HG03108 (cell line): ENCODE data around the gene RPRML.
"Not testable (repeated sequence)": the region's sequence is repeated elsewhere in the genome, so short reads cannot be mapped to it uniquely, and the experiment has no call there.

Experiments used
- ATAC-seq: cut with Tn5 transposase; IDR thresholded peaks from one replicate; pipeline ENCODE4 v1.9.1; 2021; ENCODE audit warnings: moderate library complexity; ENCODE audit not compliant: unreplicated experiment

Gene RPRML

DNA sequence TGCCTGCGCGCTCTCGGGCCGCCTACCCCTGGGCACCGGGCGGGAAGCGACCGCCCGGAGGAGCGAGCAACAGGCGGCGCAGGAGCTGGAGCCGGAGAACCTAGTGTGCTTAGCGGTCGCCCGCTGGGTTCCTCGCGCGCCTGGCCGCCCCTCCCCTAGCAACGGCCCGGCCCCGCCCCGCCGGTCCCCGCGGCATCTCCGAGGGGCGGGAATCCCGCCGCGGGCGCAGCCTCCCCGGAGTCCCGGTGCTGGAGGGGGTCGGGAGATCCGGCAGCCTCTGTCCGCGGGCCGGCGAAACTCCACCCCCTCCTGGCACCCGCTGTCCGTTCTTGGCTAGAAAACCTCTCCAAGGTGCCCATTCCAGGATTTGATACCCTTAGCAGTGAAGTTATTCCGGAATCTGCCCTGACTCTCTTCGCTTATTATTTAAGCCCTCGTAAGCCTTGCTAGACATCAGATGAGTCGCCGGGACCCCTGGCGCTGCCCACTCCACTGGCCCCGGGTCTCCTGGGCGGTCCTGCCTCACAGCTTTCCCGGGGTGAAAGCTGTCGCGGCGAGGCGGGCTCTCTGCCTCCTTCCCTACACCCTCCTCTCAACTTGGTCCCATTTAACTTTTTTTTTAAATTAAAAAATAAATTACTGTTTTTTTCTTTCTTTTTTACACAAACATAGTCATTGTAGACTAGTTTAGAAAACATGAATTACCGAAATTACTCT lies at the start of gene RPRML:
RPRML (minus strand) TSS at position 107 of the 717 bp plus-strand sequence. CDS start 246 bp downstream, outside the sequence.
- ATAC-seq, result no peak

- not testable (repeated sequence) for ATAC-seq
Measured at GRCh38 chr17:47016966-47017365, 37.9 kb upstream of the RPRML start.

- no peak for ATAC-seq
Measured at GRCh38 chr17:47013341-47013740, 34.3 kb upstream of the RPRML start.

DNA sequence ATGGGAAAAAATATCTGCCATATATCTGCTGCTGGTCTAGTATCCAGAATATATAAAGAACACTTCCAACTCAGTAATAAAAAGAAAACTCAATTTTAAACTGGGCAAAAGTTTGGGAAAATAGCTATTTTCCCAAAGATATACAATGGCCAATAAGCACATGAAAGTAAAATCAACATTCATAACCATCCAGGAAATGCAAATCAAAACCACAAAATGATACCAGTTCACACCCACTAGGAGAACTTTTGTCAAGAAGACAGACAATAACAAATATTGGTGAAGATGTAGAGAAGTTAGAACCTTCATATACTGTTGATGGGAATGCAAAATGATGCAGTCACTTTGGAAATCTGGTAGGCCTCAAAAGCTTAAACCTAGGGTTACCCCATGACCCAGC lies 33.4 kb upstream of the RPRML start:
- ATAC-seq, result no peak

GRCh38 chr17:47009759-47010594 lies 30.9 kb upstream of the RPRML start:
- no peak for ATAC-seq

- no peak for ATAC-seq
Measured at GRCh38 chr17:47004906-47005305, 25.9 kb upstream of the RPRML start.

DNA sequence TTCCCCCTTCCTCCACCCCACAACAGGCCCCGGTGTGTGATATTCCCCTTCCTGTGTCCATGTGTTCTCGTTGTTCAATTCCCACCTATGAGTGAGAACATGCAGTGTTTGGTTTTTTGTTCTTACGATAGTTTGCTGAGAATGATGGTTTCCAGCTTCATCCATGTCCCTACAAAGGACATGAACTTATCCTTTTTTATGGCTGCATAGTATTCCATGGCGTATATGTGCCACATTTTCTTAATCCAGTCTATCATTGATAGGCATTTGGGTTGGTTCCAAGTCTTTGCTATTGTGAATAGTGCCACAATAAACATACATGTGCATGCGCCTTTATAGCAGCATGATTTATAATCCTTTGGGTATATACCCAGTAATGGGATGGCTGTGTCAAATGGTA lies 24.8 kb upstream of the RPRML start:
- not testable (repeated sequence) for ATAC-seq

GRCh38 chr17:46995841-46996571 lies 17.0 kb upstream of the RPRML start:
- no peak for ATAC-seq

- ATAC-seq, result no peak
Measured at GRCh38 chr17:46994993-46995392, 15.9 kb upstream of the RPRML start.

DNA sequence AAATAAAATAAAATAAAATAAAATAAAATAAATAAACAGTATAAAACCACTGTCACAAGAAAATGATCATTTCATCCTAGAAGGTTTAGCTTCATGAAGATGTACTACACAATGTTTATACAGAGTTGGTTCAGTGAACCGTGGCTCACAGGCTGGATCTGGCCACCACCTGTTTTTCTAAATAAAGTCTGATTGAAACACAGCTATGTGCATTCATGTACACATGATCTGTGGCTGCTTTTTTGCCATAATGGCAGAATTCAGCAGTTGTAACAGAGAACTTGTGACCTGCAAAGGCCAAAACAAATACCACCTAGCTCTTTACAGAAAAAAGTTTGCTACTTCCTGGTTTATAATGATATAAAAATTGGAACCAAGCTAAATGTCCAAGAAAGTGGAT lies 12.6 kb upstream of the RPRML start:
- ATAC-seq, result no peak

DNA sequence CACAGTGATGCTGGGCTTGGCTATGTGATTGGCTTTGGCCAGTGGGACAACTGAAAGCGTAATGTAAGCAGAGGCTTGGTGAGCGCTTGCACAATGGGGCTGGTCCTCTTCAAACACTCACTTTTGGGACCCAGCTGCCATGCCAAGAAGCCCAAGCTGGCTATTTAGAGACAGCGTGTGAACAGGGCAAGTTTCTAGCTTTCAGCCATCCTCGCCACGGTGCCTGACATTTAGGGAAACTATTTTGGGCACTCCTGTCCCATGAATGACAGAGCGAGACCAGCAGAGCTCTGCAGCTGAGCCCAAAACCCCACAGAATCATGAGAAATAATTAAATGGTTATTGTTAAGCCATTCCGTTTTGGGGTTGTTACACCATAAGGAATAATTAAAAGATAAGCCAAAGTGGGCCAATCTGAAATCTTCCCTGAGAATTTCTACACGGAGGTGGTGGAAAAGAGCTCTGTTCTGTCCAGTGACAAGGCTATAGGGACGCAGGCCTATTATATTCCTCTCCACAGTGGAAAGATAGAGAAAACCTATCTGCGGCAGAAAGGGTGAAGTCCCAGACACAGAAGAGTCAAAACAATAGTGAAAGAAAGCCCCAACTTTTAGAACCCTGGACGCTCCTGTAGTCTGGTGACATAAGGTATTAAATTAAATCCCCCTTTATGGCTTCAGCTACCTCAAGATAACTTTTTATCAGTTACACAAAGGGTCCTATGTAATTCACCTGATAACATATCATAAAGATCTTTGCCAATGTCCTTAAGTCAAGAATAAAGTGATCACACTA lies 10.8 kb upstream of the RPRML start:
- no peak for ATAC-seq

DNA sequence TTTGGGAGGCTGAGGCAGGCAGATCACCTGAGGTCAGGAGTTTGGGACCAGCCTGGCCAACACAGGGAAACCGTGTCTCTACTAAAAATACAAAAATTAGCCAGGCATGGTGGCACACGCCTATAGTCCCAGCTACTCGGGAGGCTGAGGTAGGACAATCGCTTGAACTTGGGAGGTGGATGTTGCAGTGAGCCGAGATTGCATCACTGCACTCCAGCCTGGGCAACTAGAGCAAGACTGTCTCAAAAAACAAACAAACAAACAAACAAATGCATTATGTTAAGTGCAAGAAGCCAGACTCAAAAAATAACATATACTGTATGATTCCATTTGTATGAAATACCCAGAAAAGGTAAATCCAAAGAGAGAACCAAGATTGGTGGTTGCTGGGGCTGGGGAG lies 8.9 kb upstream of the RPRML start:
- not testable (repeated sequence) for ATAC-seq

GRCh38 chr17:46986366-46986765 lies 7.3 kb upstream of the RPRML start:
- no peak for ATAC-seq

DNA sequence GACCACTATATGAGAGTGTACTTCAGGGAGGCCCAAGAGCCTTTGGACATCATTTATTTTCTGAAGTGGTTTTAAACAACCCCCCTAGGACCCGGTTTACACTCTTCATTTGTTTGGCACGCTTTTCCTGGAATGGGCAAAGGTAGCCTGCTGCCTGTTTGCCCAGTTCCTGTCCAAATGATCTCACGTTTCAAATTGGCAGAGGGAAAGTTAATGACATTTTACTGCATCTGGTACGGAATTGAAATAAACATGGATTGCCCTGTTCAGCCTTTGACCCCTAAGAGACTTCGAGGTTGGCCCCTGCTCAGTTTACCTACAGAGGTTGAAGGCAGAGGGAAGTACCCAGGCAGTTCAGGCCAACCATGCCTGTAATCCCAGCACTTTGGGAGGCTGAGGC lies 5.8 kb upstream of the RPRML start:
- ATAC-seq, result no peak

GRCh38 chr17:46984341-46984740 lies 5.3 kb upstream of the RPRML start:
- ATAC-seq, result no peak

GRCh38 chr17:46983782-46984181 lies 4.7 kb upstream of the RPRML start:
- no peak for ATAC-seq

GRCh38 chr17:46982577-46982976 lies 3.5 kb upstream of the RPRML start:
- ATAC-seq, result no peak

DNA sequence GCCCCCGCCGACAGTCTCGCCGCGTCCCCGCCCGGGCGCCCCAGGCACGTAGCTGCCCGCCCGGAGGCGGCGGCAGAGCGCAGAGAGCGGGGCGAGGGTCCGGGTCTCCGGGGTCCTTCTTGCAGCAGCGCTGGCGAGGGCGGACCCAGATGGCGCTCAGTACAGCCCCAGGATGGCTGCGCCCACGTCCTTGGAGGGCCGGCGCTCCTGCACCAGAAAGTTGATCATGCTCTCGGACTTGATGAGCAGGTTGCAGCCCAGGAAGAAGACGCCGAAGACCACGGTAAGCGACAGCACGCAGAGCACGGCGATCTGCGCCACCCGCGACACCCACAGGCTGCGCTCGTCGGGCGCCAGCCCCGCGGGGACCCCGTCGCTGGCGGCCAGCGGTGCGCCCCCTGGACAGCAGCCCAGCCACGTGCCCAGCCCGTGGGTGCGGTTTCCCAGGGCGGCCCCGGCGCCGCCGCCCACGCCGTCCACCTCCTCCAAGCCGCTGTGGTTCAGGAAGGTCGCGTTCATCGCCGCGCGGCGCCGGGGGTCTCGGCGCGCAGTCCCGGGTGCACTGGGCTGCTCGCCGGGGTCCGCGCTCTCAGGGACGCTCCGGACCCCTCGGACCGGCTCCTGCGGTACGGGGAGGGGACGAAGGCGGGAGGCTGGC lies 435 bp downstream of the RPRML start:
- no peak for ATAC-seq

DNA sequence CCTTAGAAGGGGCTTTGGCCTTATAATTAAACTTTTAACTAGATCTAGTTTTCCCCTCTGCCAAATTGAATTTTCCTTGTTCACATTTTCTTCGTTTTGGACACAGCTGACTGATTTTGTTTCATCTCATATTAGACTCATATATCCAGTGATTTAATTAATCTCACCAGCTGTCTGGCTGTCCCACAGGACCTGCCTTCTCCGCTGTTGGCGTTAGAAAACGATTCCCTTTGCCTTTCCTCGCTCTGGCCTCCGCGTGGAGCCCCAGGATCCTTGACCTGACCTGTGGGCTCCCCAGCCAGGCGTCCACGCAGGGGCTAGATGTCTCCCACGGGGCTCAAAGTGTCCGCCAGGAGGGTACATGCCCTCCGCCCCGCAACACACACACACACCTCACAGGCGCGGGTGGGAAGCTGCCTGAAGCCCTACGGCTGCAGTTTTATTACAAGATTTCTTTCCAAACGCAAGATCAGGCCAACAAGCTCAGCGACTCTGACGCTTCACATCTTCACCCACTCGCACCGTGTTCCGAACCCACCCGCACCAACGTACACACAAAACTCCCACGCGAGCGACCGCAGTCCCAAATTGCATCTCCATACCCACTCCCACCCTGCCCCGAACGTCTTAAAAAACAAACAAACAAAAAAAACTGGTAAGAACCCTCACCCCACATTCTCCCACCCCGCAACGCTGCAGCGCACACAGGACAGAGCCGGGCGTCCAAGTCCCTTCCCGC lies 1.1 kb downstream of the RPRML start:
- ATAC-seq, result no peak

- no peak for ATAC-seq
Measured at GRCh38 chr17:46977348-46977747, 1.7 kb downstream of the RPRML start.
